Measurements from ENCODE around the gene UBE2I. TPM values are rescaled to one million over a fixed set of nuclear protein-coding genes. Genes with fewer than 3 reads are reported as not detected.

The UBE2I gene
- total and polyA plus RNA-seq, 2 of the 4 experiments (the other 2 are of a cell fraction) = 30.8 to 140 TPM

DNA sequence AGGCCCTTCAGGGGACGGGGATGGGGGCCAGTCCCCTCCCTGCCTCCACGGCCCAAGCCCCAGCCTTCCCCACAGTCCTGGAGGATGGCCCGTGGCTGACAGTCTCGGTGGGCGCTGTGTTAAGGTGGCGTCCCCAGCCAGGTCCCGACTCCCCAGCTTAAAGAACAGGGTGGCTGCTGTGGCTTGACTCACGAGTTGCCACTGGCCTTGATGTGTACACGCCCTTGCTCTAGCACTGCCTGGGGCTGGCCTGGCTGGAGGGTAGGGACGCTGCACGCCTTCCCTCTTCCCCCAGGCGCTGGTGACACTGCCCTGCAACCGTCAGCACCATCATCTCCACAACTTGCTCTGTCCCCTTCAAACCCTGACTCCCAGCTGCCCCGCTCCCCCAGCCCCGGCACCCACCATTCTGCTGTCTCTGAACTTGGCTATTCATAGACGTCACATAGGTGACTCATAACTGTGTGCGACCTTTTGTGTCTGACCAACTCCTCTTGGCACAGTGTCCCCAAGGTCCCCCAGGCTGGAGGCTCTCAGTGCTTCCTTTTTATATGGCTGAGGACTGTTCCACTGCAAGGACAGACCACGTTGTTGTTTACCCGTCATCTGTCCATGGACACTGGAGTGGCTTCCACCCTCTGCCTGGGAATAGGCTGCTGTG is 48.6 kb downstream of the UBE2I start:
- H3K27me3 ChIP-seq (ENCODE audit: control insufficient read depth, insufficient read depth, low read length) = no peaks in the 10 kb centered on the region
- WGBS, 2 experiments (ENCODE audit: extremely low coverage in 2 of 2, insufficient read length in 1 of 2) = 79% methylated on average over 12 of the region's 19 CpGs; no CpG with 5 or more reads in 1 of the 2 experiments
- DNase-seq = peak; percentile 28
- H2BK5ac ChIP-seq (ENCODE audit: low read depth, low read length, poor library complexity, severe bottlenecking) = no peak overlapping the region
- in situ Hi-C loops (cut with MboI; ENCODE audit: low sequenced_read_pairs) = no loop called here
- no peak overlapping the region for H3K4me3 ChIP-seq (ENCODE audit: insufficient read depth, low read depth, low read length)
- H4K5ac ChIP-seq (ENCODE audit: low read depth, low read length) = no peak overlapping the region
- TF ChIP-seq, protein P1, sequence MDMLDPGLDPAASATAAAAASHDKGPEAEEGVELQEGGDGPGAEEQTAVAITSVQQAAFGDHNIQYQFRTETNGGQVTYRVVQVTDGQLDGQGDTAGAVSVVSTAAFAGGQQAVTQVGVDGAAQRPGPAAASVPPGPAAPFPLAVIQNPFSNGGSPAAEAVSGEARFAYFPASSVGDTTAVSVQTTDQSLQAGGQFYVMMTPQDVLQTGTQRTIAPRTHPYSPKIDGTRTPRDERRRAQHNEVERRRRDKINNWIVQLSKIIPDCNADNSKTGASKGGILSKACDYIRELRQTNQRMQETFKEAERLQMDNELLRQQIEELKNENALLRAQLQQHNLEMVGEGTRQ (IDR thresholded peaks at IDR 0.05; ENCODE audit: low read depth, low read length) = no peak
- TF ChIP-seq RAD21 (IDR thresholded peaks at IDR 0.05; ENCODE audit: low read length) (no peak), MAZ (IDR thresholded peaks at IDR 0.05; ENCODE audit: borderline replicate concordance, low read depth, low read length) (no peak), MXI1 (IDR thresholded peaks at IDR 0.05; ENCODE audit: borderline replicate concordance, low read depth, low read length) (no peak), NFE2L2 (IDR thresholded peaks at IDR 0.05; ENCODE audit: low read depth, low read length) (no peak), FOS (IDR thresholded peaks at IDR 0.05; ENCODE audit: low read depth, low read length) (no peak), MAFK (IDR thresholded peaks at IDR 0.05; ENCODE audit: low read depth, low read length) (no peak), SMC3 (IDR thresholded peaks at IDR 0.05; ENCODE audit: low read depth, low read length) (no peak), CHD1 (IDR thresholded peaks at IDR 0.05; ENCODE audit: low read depth, low read length) (no peak), POLR2A (IDR thresholded peaks at IDR 0.05; ENCODE audit: low read depth, low read length) (no peak), CEBPB (IDR thresholded peaks at IDR 0.05; ENCODE audit: low read depth, low read length) (no peak)
- TF ChIP-seq, protein P2, sequence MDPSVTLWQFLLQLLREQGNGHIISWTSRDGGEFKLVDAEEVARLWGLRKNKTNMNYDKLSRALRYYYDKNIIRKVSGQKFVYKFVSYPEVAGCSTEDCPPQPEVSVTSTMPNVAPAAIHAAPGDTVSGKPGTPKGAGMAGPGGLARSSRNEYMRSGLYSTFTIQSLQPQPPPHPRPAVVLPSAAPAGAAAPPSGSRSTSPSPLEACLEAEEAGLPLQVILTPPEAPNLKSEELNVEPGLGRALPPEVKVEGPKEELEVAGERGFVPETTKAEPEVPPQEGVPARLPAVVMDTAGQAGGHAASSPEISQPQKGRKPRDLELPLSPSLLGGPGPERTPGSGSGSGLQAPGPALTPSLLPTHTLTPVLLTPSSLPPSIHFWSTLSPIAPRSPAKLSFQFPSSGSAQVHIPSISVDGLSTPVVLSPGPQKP (IDR thresholded peaks at IDR 0.05; ENCODE audit: borderline replicate concordance, low read depth, low read length) = no peak
- TF ChIP-seq, protein P3, sequence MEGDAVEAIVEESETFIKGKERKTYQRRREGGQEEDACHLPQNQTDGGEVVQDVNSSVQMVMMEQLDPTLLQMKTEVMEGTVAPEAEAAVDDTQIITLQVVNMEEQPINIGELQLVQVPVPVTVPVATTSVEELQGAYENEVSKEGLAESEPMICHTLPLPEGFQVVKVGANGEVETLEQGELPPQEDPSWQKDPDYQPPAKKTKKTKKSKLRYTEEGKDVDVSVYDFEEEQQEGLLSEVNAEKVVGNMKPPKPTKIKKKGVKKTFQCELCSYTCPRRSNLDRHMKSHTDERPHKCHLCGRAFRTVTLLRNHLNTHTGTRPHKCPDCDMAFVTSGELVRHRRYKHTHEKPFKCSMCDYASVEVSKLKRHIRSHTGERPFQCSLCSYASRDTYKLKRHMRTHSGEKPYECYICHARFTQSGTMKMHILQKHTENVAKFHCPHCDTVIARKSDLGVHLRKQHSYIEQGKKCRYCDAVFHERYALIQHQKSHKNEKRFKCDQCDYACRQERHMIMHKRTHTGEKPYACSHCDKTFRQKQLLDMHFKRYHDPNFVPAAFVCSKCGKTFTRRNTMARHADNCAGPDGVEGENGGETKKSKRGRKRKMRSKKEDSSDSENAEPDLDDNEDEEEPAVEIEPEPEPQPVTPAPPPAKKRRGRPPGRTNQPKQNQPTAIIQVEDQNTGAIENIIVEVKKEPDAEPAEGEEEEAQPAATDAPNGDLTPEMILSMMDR (conservative IDR thresholded peaks at IDR 0.05; ENCODE audit: low read depth, low read length) = no peak
- BruUV-seq (replicated peaks) = no TSS peak
- H3K4me1 ChIP-seq (ENCODE audit: control insufficient read depth, insufficient read depth, low read length) = peaks cover 5% of the 10 kb centered on the region; the same call in 1 of the 2 replicates
- ChIA-PET POLR2A (ENCODE audit: unreplicated experiment) (no interaction called here), CTCF (no interaction called here)
- no peak overlapping the region for H2AFZ ChIP-seq (replicated peaks; ENCODE audit: low read length, poor library complexity)
- H3K18ac ChIP-seq (ENCODE audit: low read depth, low read length) = no peak overlapping the region
- no peak overlapping the region for H2BK120ac ChIP-seq (ENCODE audit: low read depth, low read length)
- peaks cover 18 to 82% of the 10 kb centered on the region in 2 experiments for H3K79me1 ChIP-seq (ENCODE audit: low read depth in 1 of 2, low read length in 2 of 2)
- no peak overlapping the region for H3K4me2 ChIP-seq (ENCODE audit: low read depth, low read length)
- no peak overlapping the region for H3K27ac ChIP-seq (ENCODE audit: insufficient read depth, low read length)
- peaks cover 41% of the 10 kb centered on the region for H4K20me1 ChIP-seq (ENCODE audit: insufficient read depth, low read length)
- no peak overlapping the region for H2AK5ac ChIP-seq (ENCODE audit: low read depth, low read length)
- dilution Hi-C loops (cut with HindIII; ENCODE audit: low sequenced_read_pairs, unreplicated experiment) = no loop called here
- intact Hi-C loops (cut with micrococcal nuclease) = no loop called here
- no peak overlapping the region for H2BK15ac ChIP-seq (ENCODE audit: low read depth, low read length)
- H2AK9ac ChIP-seq (replicated peaks; ENCODE audit: low read depth, low read length, poor library complexity) = no peak overlapping the region
- H4K91ac ChIP-seq (ENCODE audit: insufficient read depth, low read depth, low read length) = no peak overlapping the region
- no peak overlapping the region for H4K8ac ChIP-seq (ENCODE audit: low read depth in 2 of 2, low read length in 2 of 2)
- no peak overlapping the region for H3K56ac ChIP-seq (ENCODE audit: extremely low read depth, insufficient read depth, low read length)
- H3K23ac ChIP-seq (ENCODE audit: low read depth, low read length) = 0 out of 2 replicates have a peak overlapping the region, but pooled peaks have one; percentile 16
- H3K9ac ChIP-seq (ENCODE audit: low read depth, low read length) = no peak overlapping the region
- H3K36me3 ChIP-seq (ENCODE audit: control insufficient read depth, insufficient read depth, low read length) = peaks cover 24% of the 10 kb centered on the region
- peaks cover 7% of the 10 kb centered on the region for H3K9me1 ChIP-seq (ENCODE audit: insufficient read depth, low read length)
- H3K9me3 ChIP-seq (ENCODE audit: control insufficient read depth, insufficient read depth, low read length) = no peaks in the 10 kb centered on the region
- peak; percentile 22; the same call in 1 of the 2 replicates for ATAC-seq (ENCODE audit: low read depth)
- H3K4ac ChIP-seq (ENCODE audit: low read depth, low read length) = no peak overlapping the region
- no peak overlapping the region for H3K14ac ChIP-seq (replicated peaks; ENCODE audit: low read depth, low read length)
- no peak overlapping the region for H2BK20ac ChIP-seq (ENCODE audit: low read depth, low read length)
